ENCODE results near the gene CD300LG.

DNA sequence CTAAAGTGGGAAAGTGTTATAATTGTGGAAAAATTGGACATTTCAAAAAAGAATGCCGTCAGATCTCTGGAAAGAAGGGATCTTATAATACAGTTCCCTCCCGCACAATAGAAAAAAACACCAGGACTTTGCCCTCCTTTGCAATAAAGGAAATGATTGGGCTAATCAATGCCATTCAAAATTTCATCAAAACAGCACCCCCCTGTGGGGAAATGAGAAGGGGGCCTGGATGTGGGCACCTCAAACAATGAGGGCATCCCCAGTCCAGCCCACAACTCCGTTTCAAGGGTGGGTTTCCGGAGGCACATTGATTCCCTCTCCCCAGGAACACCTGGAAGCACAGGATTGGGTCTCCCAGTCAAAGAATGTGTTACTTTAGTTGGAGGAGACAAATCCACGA lies 26.1 kb downstream of the CD300LG start:
- TF ChIP-seq, protein P1, sequence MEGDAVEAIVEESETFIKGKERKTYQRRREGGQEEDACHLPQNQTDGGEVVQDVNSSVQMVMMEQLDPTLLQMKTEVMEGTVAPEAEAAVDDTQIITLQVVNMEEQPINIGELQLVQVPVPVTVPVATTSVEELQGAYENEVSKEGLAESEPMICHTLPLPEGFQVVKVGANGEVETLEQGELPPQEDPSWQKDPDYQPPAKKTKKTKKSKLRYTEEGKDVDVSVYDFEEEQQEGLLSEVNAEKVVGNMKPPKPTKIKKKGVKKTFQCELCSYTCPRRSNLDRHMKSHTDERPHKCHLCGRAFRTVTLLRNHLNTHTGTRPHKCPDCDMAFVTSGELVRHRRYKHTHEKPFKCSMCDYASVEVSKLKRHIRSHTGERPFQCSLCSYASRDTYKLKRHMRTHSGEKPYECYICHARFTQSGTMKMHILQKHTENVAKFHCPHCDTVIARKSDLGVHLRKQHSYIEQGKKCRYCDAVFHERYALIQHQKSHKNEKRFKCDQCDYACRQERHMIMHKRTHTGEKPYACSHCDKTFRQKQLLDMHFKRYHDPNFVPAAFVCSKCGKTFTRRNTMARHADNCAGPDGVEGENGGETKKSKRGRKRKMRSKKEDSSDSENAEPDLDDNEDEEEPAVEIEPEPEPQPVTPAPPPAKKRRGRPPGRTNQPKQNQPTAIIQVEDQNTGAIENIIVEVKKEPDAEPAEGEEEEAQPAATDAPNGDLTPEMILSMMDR (IDR thresholded peaks at IDR 0.05), result no peak
- no peak for TF ChIP-seq EP300 (IDR thresholded peaks at IDR 0.05)
- TF ChIP-seq POLR2A (IDR thresholded peaks at IDR 0.05), result no peak
- TF ChIP-seq POLR2AphosphoS5 (IDR thresholded peaks at IDR 0.05), result no peak

Data from stomach (tissue), 4 donors.